GM23248 (cell line): ENCODE data around the gene ABHD2. TPM values are rescaled to one million over a fixed set of nuclear protein-coding genes. Genes with fewer than 3 reads are reported as not detected.

Experiments
- DNase-seq: peaks from one replicate; pipeline ENCODE4 v3.0.0-alpha.2; 2015
- H2AFZ ChIP-seq: fragments of 200-600 bp; sonication (generic); 2 replicates; pipeline ENCODE4 v1.6.1; 2016; ENCODE audit warnings: antibody characterized with exemption
- H3F3A ChIP-seq: fragments of 200-600 bp; sonication (generic); 2 replicates; pipeline ENCODE4 v1.6.1; 2016; ENCODE audit warnings: mild to moderate bottlenecking, antibody characterized with exemption, mixed run types; ENCODE audit not compliant: insufficient read depth
- H3K27ac ChIP-seq: fragments of 200-600 bp; sonication (generic); 2 replicates; pipeline ENCODE4 v1.5.1; 2016; ENCODE audit warnings: mild to moderate bottlenecking
- H3K27me3 ChIP-seq: fragments of 200-600 bp; sonication (generic); replicated peaks from 2 replicates; pipeline ENCODE4 v1.6.1; 2016; ENCODE audit warnings: mild to moderate bottlenecking; ENCODE audit not compliant: insufficient read depth
- H3K36me3 ChIP-seq: fragments of 200-600 bp; sonication (generic); 2 replicates; pipeline ENCODE4 v1.6.1; 2016; ENCODE audit warnings: low read depth, mild to moderate bottlenecking
- H3K4me1 ChIP-seq: fragments of 200-600 bp; sonication (generic); 2 replicates; pipeline ENCODE4 v1.6.1; 2016; ENCODE audit warnings: mild to moderate bottlenecking; ENCODE audit not compliant: insufficient read depth
- H3K4me2 ChIP-seq: fragments of 200-600 bp; sonication (generic); one replicate; pipeline ENCODE4 v1.6.1; 2016; ENCODE audit warnings: mild to moderate bottlenecking; ENCODE audit not compliant: unreplicated experiment
- H3K4me3 ChIP-seq: fragments of 200-600 bp; sonication (generic); 2 replicates; pipeline ENCODE4 v1.5.1; 2016; ENCODE audit warnings: mild to moderate bottlenecking
- H3K79me2 ChIP-seq: fragments of 200-600 bp; sonication (generic); 2 replicates; pipeline ENCODE4 v1.6.1; 2016; ENCODE audit warnings: mild to moderate bottlenecking; ENCODE audit not compliant: insufficient read depth
- H3K9ac ChIP-seq: fragments of 200-600 bp; sonication (generic); 2 replicates; pipeline ENCODE4 v1.6.1; 2016; ENCODE audit warnings: mild to moderate bottlenecking
- H3K9me2 ChIP-seq: fragments of 200-600 bp; sonication (generic); 2 replicates; pipeline ENCODE4 v1.6.1; 2016; ENCODE audit warnings: mixed run types, mild to moderate bottlenecking, moderate library complexity; ENCODE audit not compliant: insufficient read depth
- H3K9me3 ChIP-seq: fragments of 200-600 bp; sonication (generic); one replicate; pipeline ENCODE4 v1.6.1; 2017; ENCODE audit warnings: low read depth
- H4K20me1 ChIP-seq: fragments of 200-600 bp; sonication (generic); 2 replicates; pipeline ENCODE4 v1.6.0; 2016; ENCODE audit not compliant: insufficient read depth
- EZH2 ChIP-seq: fragments of 200-600 bp; sonication (generic); IDR thresholded peaks from 2 replicates; pipeline ENCODE4 v1.6.1; 2018; ENCODE audit warnings: antibody characterized with exemption, mild to moderate bottlenecking; ENCODE audit not compliant: insufficient read depth, poor library complexity, severe bottlenecking
- EZH2phosphoT487 ChIP-seq: fragments of 200-600 bp; sonication (generic); IDR thresholded peaks from 2 replicates; pipeline ENCODE4 v1.6.1; 2018; ENCODE audit warnings: antibody characterized with exemption, moderate library complexity, mild to moderate bottlenecking, low read depth; ENCODE audit not compliant: insufficient read depth
- WGBS, 2 experiments: methylation state at CpG; one replicate each; pipeline ENCODE4 v1.1.6; 2015 to 2017; ENCODE audit warnings: low lambda C conversion rate in 2 of 2, low coverage in 1 of 2; ENCODE audit errors: missing lambda C conversion rate in 2 of 2; 5-methylcytosine and 5-hydroxymethylcytosine counted together
- in situ Hi-C: fragments of 300-500 bp; cut with MboI; formaldehyde crosslinking; loops from 2 replicates; pipeline ENCODE4 v1.15.0; 2020
- polyA plus RNA-seq: library from polyadenylated mRNA; unstranded; fragments of >200 nt; fragmentation: Nextera tagmentation; extraction: Ambion mirVana; gene quantifications from 2 replicates; pipeline ENCODE4 v1.2.1, GENCODE V29; 2016
- total RNA-seq: library from RNA; depleted of rRNA; stranded (reverse); fragments of >200 nt; shearing (Covaris generic); gene quantifications from 2 replicates; pipeline ENCODE4 v1.2.3, GENCODE V29; 2014

ABHD2 gene
- total and polyA plus RNA-seq, 2 experiments from 2014 or later = 17.6 to 24.2 TPM

DNA sequence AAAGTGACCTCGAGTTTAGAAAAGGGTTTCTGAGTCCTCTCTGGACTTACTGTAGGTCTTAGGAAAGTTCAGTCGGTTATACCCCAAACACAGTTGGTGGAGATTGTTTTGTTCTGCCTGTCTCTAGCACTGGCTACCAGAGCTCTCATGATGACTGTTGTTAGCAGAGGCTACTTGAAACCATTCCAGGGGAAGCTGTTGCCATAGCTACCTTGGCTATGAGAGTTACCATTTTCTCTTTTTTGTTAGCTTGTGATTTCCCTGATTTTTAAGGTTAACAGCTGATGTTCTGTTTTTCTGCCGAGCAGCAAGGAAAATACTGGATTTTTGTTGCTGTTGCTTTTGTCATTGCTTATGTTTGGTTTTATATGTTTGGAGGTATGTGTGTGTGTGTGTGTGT lies 26.7 kb downstream of the ABHD2 start:
- Histone ChIP-seq H3K4me3 (no peak overlapping the region), H3K36me3 (no peaks in the 10 kb centered on the region), H4K20me1 (no peaks in the 10 kb centered on the region), H3K4me1 (peaks cover 18% of the 10 kb centered on the region), H3K4me2 (no peak overlapping the region), H3K9ac (no peak overlapping the region), H3K27me3 (no peaks in the 10 kb centered on the region), H3K9me3 (no peaks in the 10 kb centered on the region), H3K27ac (no peak overlapping the region), H3K9me2 (no peaks in the 10 kb centered on the region), H2AFZ (no peak overlapping the region), H3F3A (peaks cover 15% of the 10 kb centered on the region; the same call in 1 of the 2 replicates), H3K79me2 (no peaks in the 10 kb centered on the region)
- TF ChIP-seq EZH2 = no peak
- no peak for TF ChIP-seq EZH2phosphoT487
- in situ Hi-C loops = no loop called here
- DNase-seq = peak; percentile 55
- WGBS, 2 experiments = 56 to 64% methylated on average over 3 of the region's 3 CpGs

DNA sequence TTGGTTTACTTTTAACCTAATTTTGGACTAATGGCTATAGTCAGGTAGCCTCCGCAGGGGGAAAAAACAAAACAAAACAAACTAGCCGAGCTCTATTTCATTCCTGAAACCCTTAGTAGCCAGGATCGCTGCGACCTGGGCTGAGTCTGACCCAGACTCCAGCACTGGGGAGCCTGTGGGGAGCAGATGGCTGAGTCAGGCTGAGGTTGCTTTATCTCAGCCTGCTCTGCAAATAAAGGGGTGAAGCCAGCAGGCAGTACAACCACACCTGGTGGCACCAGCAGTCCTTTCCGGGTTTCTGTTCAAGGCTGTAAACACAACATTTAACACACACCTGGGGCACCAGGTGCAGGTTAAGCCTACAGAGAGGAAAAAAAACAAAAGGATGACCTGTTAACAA lies 27.3 kb downstream of the ABHD2 start:
- no peaks in the 10 kb centered on the region for H3K9me2 ChIP-seq
- WGBS, 2 experiments = 97 to 98% methylated on average over 5 of the region's 5 CpGs
- in situ Hi-C loops = no loop called here
- no peak for DNase-seq
- H3K4me3 ChIP-seq = no peak overlapping the region
- H3K9me3 ChIP-seq = no peaks in the 10 kb centered on the region
- H3F3A ChIP-seq = peaks cover 15% of the 10 kb centered on the region; the same call in 1 of the 2 replicates
- no peak overlapping the region for H3K27ac ChIP-seq
- no peak overlapping the region for H2AFZ ChIP-seq
- no peak for TF ChIP-seq EZH2
- TF ChIP-seq EZH2phosphoT487 = no peak
- H3K27me3 ChIP-seq = no peaks in the 10 kb centered on the region
- no peaks in the 10 kb centered on the region for H3K36me3 ChIP-seq
- no peaks in the 10 kb centered on the region for H3K79me2 ChIP-seq
- H3K4me1 ChIP-seq = peaks cover 18% of the 10 kb centered on the region
- no peak overlapping the region for H3K4me2 ChIP-seq
- no peak overlapping the region for H3K9ac ChIP-seq
- H4K20me1 ChIP-seq = no peaks in the 10 kb centered on the region

DNA sequence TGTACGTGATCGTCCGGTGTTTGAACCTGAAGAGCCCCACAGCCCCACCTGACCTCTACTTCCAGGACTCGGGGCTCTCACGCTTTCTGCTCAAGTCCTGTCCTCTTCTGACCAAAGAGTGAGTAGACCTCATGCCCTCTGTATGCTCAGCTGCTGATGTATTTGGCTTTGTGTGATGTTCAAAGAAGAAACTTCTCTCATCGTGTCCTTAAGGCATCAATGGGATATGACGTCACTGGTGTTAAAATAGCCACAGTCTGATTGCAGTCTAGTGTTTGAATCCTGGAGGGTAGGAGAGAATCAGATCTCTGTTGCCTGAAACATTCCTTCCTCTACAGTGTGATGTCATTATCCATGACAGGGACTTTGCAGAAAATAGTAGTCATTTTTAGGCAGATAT lies 28.1 kb downstream of the ABHD2 start:
- Histone ChIP-seq H3K27ac (no peak overlapping the region), H3K4me3 (no peak overlapping the region), H2AFZ (no peak overlapping the region), H3K36me3 (no peaks in the 10 kb centered on the region), H3K9me2 (no peaks in the 10 kb centered on the region), H3K9me3 (no peaks in the 10 kb centered on the region), H3K4me2 (no peak overlapping the region), H3K4me1 (peaks cover 18% of the 10 kb centered on the region), H3F3A (peaks cover 15% of the 10 kb centered on the region; the same call in 1 of the 2 replicates), H3K27me3 (no peaks in the 10 kb centered on the region), H3K79me2 (no peaks in the 10 kb centered on the region), H3K9ac (no peak overlapping the region), H4K20me1 (no peaks in the 10 kb centered on the region)
- in situ Hi-C loops = no loop called here
- 95 to 98% methylated on average over 7 of the region's 7 CpGs for WGBS, 2 experiments
- TF ChIP-seq EZH2 (no peak), EZH2phosphoT487 (no peak)
- DNase-seq = no peak

DNA sequence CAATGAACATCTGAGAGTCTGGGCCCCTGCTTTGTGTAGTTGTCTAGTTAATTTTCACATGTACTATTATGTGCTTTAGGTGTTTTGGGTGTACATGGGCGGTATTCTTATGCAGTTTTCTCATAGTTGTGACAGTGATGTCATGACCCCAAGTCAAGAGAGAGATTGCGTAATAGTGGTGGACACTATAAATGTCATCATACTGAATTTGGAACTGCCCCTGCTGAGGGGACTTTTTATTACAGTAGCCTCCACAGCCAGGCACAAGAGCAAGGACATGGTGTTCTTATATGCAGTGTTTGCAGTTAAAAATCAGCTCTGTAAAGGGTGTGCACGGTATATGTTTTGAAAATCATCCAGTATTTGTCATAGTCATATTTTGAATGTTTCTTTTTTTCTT lies 29.5 kb downstream of the ABHD2 start:
- Histone ChIP-seq H3K9me3 (no peaks in the 10 kb centered on the region), H2AFZ (no peak overlapping the region), H3K9me2 (no peaks in the 10 kb centered on the region), H3K79me2 (no peaks in the 10 kb centered on the region), H3K4me2 (no peak overlapping the region), H4K20me1 (no peaks in the 10 kb centered on the region), H3K4me3 (no peak overlapping the region), H3K36me3 (no peaks in the 10 kb centered on the region), H3K27me3 (no peaks in the 10 kb centered on the region), H3K27ac (no peak overlapping the region), H3F3A (peaks cover 6% of the 10 kb centered on the region; the same call in 1 of the 2 replicates), H3K4me1 (peaks cover 9% of the 10 kb centered on the region), H3K9ac (no peak overlapping the region)
- in situ Hi-C loops = no loop called here
- no peak for TF ChIP-seq EZH2
- no peak for TF ChIP-seq EZH2phosphoT487
- DNase-seq = no peak
- WGBS, 2 experiments = 76 to 79% methylated on average over 3 of the region's 3 CpGs

DNA sequence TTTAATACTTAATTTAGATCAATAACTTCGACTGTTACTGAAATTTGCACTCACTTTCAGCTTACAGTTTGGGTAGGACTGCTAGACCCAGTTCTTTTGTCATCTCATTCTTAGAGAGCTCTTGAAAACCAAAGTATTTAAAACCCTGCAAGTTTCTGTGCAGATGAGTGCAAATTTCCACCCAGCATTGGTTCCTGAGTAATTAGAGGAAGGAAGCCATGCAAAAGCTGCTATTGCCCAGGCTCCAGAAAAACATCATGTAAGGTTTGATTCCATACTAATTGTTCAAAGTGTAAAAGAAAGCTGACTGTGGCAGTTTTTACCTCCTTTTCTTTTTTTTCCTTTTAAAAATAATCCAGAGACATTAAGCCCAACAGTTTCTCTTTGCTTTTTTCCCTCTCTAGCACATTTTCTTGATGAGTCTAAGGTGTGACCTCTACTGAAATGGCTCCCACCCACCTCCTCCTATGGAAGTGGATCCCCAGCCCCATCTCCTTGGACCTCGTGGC lies 30.3 kb downstream of the ABHD2 start:
- no peaks in the 10 kb centered on the region for H4K20me1 ChIP-seq
- no peak overlapping the region for H2AFZ ChIP-seq
- TF ChIP-seq EZH2 (no peak), EZH2phosphoT487 (no peak)
- H3K9me2 ChIP-seq = no peaks in the 10 kb centered on the region
- no peaks in the 10 kb centered on the region for H3K27me3 ChIP-seq
- WGBS, 2 experiments = 75 to 79% methylated on average over 2 of the region's 2 CpGs
- H3K4me2 ChIP-seq = no peak overlapping the region
- peaks cover 12% of the 10 kb centered on the region for H3K4me1 ChIP-seq
- H3K4me3 ChIP-seq = no peak overlapping the region
- H3K9me3 ChIP-seq = no peaks in the 10 kb centered on the region
- DNase-seq = no peak
- no peaks in the 10 kb centered on the region for H3K36me3 ChIP-seq
- in situ Hi-C loops = no loop called here
- H3K79me2 ChIP-seq = no peaks in the 10 kb centered on the region
- no peaks in the 10 kb centered on the region; the same call in 1 of the 2 replicates for H3F3A ChIP-seq
- no peak overlapping the region for H3K9ac ChIP-seq
- H3K27ac ChIP-seq = no peak overlapping the region
